Measurements from ENCODE around the gene SDK1.
A peak's percentile ranks its signal among the peaks of the same experiment; 100 is the strongest.
"Not testable (repeated sequence)": the region's sequence is repeated elsewhere in the genome, so short reads cannot be mapped to it uniquely, and the experiment has no call there.

SDK1 gene

DNA sequence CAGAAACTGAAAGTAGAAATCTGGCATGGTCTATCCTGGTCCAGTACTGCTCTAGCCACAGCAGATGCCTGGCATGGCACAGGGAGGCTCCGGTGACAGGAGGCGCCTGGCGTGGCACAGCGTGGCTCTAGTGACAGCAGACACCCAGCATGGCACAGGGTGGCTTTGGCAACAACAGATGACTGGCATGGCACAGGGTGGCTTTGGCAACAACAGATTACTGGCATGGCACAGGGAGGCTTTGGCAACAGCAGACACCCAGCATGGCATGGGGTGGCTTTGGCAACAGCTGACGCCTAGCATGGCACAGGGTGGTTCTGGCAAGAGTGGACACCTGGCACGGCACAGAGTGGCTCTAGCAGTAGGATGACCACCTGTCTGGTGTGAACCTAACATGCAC lies 900.5 kb downstream of the SDK1 start:
- no peak for DNase-seq

GRCh38 chr7:4202154-4202736 lies 901.2 kb downstream of the SDK1 start:
- no peak for DNase-seq

DNA sequence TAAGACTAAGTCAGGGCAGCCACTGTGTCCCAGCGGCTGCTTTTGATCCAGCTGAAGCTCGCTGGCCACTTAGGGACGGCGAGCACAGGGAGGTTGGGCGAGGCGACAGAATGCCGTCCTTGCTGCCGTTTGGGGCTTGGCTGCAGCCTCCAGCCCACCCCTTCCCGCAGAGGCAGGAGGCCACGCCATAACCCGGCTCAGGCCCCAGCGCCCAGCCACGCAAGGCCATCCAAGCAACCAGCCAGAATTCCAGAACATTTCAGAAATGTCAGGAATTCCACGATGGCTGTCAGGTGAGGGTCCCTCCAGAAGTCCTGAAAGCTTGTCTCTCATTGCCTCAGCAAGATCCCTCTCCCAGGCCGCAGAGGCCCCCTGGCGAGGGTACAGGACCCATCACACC lies 901.9 kb downstream of the SDK1 start:
- DNase-seq, result no peak

- DNase-seq, result no peak
These were observed 902.8 kb downstream of the SDK1 start for GRCh38 chr7:4203626-4204512.

DNA sequence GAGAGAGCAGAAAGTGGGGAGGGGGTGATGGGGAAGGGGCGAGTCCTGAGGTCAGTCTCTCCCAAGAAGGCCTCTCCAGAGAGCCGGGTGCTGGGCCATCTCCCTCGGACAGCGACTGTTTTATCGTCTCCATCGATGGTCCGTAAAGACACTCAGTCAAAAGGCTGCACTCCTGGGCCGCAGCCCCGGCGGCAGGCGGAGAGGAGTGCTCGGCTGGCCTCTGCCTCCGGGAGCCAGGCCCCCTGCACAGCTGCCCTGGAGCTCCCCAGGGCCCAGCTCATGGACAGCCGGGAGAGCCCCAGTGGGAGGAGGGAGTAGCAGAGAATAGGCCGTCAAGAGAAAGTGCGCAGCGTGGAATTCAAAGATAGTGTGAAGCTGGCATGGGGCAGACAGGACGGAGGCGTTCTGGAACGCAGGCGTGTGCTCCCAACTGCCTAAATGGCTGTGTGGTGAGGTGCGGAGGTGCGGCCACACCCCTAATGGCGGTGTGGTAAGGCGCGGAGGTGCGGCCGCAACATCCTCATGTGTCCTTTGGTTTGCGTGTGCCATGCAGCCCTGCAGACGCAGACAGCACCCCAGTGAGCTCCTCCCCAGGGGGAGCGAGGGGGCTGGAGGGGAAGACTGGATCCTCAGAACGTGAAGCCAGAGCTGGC lies 903.6 kb downstream of the SDK1 start:
- peak; percentile 11 for DNase-seq

- no peak for DNase-seq
These were observed 904.8 kb downstream of the SDK1 start for GRCh38 chr7:4205828-4206227.

- no peak for DNase-seq
These were observed 906.0 kb downstream of the SDK1 start for GRCh38 chr7:4207011-4207410.

DNA sequence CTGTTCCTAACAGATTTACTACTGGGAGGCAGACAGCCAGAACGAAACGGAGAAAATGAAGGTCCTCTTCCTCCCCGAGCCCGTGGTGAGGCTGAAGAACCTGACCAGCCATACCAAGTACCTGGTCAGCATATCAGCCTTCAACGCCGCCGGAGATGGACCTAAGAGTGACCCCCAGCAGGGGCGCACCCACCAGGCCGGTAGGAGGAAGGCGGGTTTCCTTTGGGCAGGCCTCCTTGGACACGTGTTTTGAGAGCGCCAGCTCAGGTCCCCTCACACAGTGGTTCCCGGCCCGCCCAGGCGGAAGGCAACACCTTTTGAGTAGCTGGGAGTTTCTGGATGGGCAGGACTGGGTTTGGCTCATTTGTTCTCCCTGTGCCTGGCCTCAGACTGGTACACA lies 907.0 kb downstream of the SDK1 start:
- no peak for DNase-seq

- no peak for DNase-seq
These were observed 907.5 kb downstream of the SDK1 start for GRCh38 chr7:4208586-4208985.

DNA sequence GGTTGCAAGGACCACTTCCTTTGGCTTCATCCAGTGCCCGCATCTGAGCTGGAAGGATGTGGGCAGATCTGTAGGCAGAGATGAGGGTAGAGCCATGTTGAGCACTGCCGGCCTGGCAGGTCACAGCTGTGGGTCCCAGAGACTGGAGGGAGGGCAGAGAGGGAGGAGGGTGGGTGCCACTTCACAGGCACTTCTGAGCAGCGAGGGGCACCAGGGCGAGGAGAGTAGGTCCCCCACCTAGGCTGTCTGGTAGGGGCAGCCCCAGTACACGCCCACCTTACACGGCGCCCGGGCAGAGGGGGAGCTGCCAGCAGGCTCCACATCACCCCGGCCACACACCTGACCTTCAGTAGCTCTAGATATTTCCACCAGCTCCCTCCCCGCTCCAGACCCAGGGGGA lies 908.1 kb downstream of the SDK1 start:
- no peak for DNase-seq

- DNase-seq, result no peak
These were observed 908.9 kb downstream of the SDK1 start for GRCh38 chr7:4209966-4210365.

- no peak for DNase-seq
These were observed 909.8 kb downstream of the SDK1 start for GRCh38 chr7:4210821-4211220.

GRCh38 chr7:4211261-4211660 lies 910.2 kb downstream of the SDK1 start:
- DNase-seq, result no peak

GRCh38 chr7:4212376-4212775 lies 911.3 kb downstream of the SDK1 start:
- no peak for DNase-seq

DNA sequence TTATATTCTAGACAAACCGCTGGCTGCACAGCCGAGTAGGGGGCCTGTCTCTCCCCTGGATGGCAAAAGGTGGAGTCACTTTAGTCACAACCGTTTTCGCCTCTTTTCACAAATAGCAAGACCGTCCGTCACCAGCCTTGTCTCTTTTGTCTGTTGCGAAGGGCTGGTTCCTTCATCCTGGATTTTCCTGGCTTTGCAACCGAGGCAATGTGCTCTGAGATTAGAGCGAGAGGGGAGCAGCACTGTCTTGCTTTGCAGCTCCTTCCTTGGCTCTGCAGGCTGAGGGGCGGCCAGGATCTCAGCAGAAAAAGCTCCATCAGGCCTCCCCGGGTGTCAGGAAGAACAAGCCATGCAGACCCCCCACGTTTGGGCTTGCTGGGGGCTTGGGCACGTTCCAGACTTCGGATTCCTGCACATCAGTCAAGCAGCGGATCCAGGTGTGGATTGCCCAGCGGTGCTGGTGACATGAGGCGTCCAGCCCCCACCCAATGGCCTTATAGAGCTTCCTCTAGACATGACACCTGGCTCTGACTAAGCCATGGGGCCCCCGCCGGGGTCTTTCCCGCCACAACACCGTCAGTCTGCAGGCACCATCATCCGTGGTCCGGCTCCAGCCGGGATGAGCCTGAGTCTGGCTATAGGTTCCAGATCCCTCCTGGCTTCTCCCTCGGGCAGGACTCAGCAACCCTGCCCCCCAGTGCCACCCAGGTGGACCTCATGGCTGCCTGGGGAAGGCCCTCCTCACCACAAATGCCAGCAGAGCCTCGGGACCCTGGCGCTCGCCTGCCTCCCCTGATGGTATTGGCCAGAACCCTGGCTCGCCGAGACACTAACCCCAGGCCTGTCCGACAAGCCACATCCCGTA lies 913.5 kb downstream of the SDK1 start:
- no peak for DNase-seq

DNA sequence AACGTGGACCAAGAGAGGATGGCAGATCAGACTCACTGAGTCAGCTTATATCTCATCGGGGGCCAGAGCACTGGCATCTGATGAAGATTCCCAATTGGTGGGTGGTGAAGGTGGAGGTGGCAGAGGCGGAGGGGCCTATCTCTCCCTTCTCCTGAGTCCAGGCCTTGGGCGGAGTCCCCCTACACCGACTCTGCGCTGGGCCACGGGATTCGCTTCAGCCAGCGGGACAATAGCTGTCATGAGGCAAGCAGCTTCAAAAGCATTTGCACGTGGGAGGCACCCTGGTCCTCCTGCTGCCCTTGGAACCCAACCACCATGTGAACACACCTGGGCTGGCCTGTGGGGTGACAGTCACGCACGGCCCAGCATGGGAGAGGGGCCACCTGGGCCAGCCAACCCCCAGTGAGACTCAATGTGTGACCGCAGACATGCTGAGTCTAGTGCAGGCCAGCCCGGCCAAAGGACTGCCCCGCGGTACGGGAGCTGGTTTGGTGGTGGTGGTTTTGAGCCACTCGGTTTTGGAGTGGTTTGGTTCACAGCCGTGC lies 914.2 kb downstream of the SDK1 start:
- no peak for DNase-seq

DNA sequence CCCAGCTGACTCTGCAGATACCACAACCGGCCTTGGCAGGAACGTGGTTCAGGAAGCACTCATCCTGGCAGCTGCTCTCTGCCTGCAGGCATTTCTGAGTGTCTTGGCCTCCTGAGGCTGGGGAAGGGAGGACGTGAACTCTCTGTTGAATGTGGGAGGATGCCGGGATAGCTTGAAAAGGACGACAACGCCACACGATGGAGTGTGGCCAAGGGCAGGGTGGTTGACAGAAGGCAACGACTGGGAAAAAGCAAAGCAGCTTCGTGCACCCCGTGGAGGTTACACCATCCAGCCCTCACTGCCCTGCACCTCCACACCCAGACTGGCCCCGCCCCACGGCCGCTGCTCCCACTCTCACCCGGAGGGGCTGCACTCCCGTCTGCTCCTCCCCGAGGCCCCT lies 915.0 kb downstream of the SDK1 start:
- no peak for DNase-seq

DNA sequence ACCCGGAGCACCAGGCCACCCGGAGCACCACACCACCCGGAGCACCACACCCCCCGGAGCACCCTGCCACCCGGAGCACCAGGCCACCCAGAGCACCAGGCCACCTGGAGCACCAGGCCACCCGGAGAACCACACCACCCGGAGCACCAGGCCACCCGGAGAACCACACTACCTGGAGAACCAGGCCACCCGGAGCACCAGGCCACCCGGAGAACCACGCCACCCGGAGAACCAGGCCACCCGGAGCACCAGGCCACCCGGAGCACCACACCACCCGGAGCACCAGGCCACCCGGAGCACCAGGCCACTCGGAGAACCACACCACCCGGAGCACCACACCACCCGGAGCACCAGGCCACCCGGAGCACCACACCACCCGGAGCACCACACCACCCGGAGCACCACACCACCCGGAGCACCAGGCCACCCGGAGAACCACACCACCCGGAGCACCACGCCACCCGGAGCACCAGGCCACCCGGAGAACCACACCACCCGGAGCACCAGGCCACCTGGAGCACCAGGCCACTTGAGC lies 916.1 kb downstream of the SDK1 start:
- DNase-seq, result not testable (repeated sequence)

DNA sequence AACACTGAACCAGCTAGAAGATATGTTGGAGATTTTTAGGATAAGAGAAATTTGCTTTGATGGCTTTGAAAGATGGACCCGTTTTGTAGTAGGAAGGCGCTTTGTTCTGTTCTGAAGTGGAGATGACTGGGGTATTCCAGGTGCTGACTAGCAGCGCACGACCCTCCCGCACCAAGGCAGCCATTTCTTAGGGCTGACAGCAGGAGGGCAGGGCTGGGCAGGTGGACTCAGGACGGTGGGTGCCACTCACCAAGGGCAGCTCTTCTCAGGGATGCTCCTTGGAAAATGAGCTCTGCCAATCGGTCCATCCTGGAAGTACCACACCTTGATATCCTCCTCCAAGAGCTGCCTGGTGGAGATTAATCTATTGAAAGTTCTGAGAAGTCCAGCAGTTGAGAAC lies 917.4 kb downstream of the SDK1 start:
- no peak for DNase-seq

DNA sequence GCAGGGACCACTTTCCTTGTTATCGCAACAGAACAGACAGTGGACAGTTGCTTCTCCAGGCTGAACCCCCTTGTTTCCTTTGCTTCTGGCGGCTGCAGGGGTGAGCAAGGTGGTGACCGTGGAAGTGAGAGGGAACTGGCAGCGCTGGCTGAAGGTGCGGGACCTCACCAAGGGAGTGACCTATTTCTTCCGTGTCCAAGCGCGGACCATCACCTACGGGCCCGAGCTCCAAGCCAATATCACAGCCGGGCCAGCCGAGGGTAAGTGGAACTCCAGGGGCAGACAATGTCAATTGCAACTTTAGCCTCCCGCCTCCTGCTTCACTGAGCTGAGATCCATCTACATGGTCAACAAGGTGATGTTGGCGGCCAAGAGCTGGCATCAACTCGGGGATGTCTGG lies 919.0 kb downstream of the SDK1 start:
- DNase-seq, result no peak

- no peak for DNase-seq
These were observed 920.0 kb downstream of the SDK1 start for GRCh38 chr7:4221043-4221442.

GRCh38 chr7:4222676-4223075 lies 921.6 kb downstream of the SDK1 start:
- no peak for DNase-seq

GRCh38 chr7:4225361-4225771 lies 924.3 kb downstream of the SDK1 start:
- no peak for DNase-seq
